Activated effector memory CD4-positive, alpha-beta T cell treated with anti-CD3 and anti-CD28 coated beads, Interleukin-2, amount 50 U/mL, for 16 hours (primary cell): ENCODE measurements around the gene RASA1.
"Not testable (repeated sequence)": the region's sequence is repeated elsewhere in the genome, so short reads cannot be mapped to it uniquely, and the experiment has no call there.

Experiments used
- DNase-seq: peaks from one replicate; pipeline ENCODE4 v3.0.0-alpha.2; 2020

RASA1 gene

GRCh38 chr5:87287266-87287665, 19.6 kb downstream of the RASA1 start:
- not testable (repeated sequence) for DNase-seq

- DNase-seq: no peak
Measured at GRCh38 chr5:87298692-87299362, 31.1 kb downstream of the RASA1 start.

- no peak for DNase-seq
Measured at GRCh38 chr5:87300176-87300575, 32.5 kb downstream of the RASA1 start.

GRCh38 chr5:87300744-87301143, 33.1 kb downstream of the RASA1 start:
- DNase-seq: peak; percentile 80

- no peak for DNase-seq
Measured at GRCh38 chr5:87302061-87302460, 34.4 kb downstream of the RASA1 start.

- no peak for DNase-seq
Measured at GRCh38 chr5:87303324-87303723, 35.6 kb downstream of the RASA1 start.

- DNase-seq: not testable (repeated sequence)
Measured at GRCh38 chr5:87306090-87306489, 38.4 kb downstream of the RASA1 start.

GRCh38 chr5:87307796-87308423, 40.2 kb downstream of the RASA1 start:
- no peak for DNase-seq

- no peak for DNase-seq
Measured at GRCh38 chr5:87311405-87312279, 44.0 kb downstream of the RASA1 start.

- DNase-seq: no peak
Measured at GRCh38 chr5:87313216-87313615, 45.5 kb downstream of the RASA1 start.

- no peak for DNase-seq
Measured at GRCh38 chr5:87319469-87319868, 51.8 kb downstream of the RASA1 start.

GRCh38 chr5:87321605-87322004, 53.9 kb downstream of the RASA1 start:
- DNase-seq: no peak

- DNase-seq: no peak
Measured at GRCh38 chr5:87322381-87322780, 54.7 kb downstream of the RASA1 start.

- DNase-seq: no peak
Measured at GRCh38 chr5:87327998-87328397, 60.3 kb downstream of the RASA1 start.

- DNase-seq: no peak
Measured at GRCh38 chr5:87329114-87329513, 61.4 kb downstream of the RASA1 start.

GRCh38 chr5:87339986-87340385, 72.3 kb downstream of the RASA1 start:
- DNase-seq: no peak

GRCh38 chr5:87340716-87341115, 73.0 kb downstream of the RASA1 start:
- DNase-seq: no peak

GRCh38 chr5:87347272-87347671, 79.6 kb downstream of the RASA1 start:
- no peak for DNase-seq

- DNase-seq: no peak
Measured at GRCh38 chr5:87347841-87348240, 80.2 kb downstream of the RASA1 start.

- DNase-seq: no peak
Measured at GRCh38 chr5:87354496-87354895, 86.8 kb downstream of the RASA1 start.

- no peak for DNase-seq
Measured at GRCh38 chr5:87359106-87359505, 91.4 kb downstream of the RASA1 start.

GRCh38 chr5:87360132-87360531, 92.4 kb downstream of the RASA1 start:
- no peak for DNase-seq

GRCh38 chr5:87361031-87361445, 93.4 kb downstream of the RASA1 start:
- no peak for DNase-seq
